Mucosa of rectum (tissue), 2 donors: ENCODE measurements around the gene MEX3A.
A peak's percentile ranks its signal among the peaks of the same experiment; 100 is the strongest.
"Not testable (repeated sequence)": the region's sequence is repeated elsewhere in the genome, so short reads cannot be mapped to it uniquely, and the experiment has no call there.

Experiments used
- H3K27ac ChIP-seq, 2 donors: one replicate each; pipeline ENCODE4 v1.7.0; 2013; ENCODE audit warnings: inconsistent platforms in 2 of 2, low read depth in 2 of 2, low read length in 2 of 2
- H3K27me3 ChIP-seq, 2 donors: one replicate each; pipeline ENCODE4 v1.7.0; 2013; ENCODE audit warnings: low read length in 2 of 2; ENCODE audit not compliant: control insufficient read depth in 2 of 2, insufficient read depth in 2 of 2
- H3K36me3 ChIP-seq, 2 donors: one replicate each; pipeline ENCODE4 v1.7.0; 2013; ENCODE audit warnings: low read length in 2 of 2; ENCODE audit not compliant: control insufficient read depth in 2 of 2, insufficient read depth in 2 of 2
- H3K4me1 ChIP-seq, 2 donors: one replicate each; pipeline ENCODE4 v1.7.0; 2013; ENCODE audit warnings: low read length in 2 of 2, mild to moderate bottlenecking in 1 of 2; ENCODE audit not compliant: control insufficient read depth in 2 of 2, insufficient read depth in 2 of 2
- H3K4me3 ChIP-seq, 2 donors: one replicate each; pipeline ENCODE4 v1.7.0; 2013; ENCODE audit warnings: low read length in 2 of 2
- H3K9ac ChIP-seq, 2 donors: one replicate each; pipeline ENCODE4 v1.7.0; 2013; ENCODE audit warnings: low read length in 2 of 2, low read depth in 1 of 2, mild to moderate bottlenecking in 1 of 2
- H3K9me3 ChIP-seq, 2 donors: one replicate each; pipeline ENCODE4 v1.7.0; 2013; ENCODE audit warnings: low read length in 2 of 2; ENCODE audit not compliant: control insufficient read depth in 2 of 2
- donor health status: healthy.
- donor health status: Normal muscosa, but diverticular disease.

Gene MEX3A

DNA sequence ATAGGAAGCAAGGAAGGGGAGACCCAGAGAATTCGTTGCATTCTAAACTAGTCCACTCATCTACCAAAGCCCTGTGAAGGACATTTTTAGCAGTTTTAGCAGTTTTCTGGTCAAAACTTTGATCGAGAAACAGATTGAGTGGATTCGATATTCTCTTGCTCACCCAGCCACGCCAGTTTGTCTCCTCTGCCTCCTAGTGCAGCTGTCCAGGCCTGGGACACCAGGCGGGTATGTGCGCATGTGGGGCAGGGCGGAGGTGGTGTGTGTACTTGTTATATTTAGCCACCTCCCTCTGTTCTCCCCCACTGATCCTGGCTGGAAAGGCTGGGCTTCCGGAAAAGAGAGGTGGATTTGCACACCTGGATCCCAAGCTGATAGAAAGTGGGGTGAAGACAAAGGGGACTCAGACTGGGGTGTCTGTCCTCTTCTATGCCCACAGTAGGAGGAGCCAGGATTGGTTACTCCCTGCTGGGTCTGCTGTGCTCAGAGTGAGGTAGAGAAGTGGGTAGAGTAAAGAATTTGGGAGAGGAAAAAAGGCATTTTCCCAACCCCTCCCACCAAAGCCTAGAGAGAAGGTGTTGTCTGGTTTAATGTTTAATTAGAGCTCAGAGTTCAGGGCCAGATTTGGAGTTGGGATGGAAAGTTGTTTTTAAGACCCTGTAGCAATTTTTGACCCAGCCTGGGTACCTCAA lies 36.1 kb upstream of the MEX3A start:
- Histone ChIP-seq H3K4me3 (peak overlapping the region; percentile 59 to 98), H3K4me1 (peaks cover 57 to 69% of the 10 kb centered on the region in 2 donors), H3K9me3 (no peaks in the 10 kb centered on the region), H3K27me3 (no peaks in the 10 kb centered on the region), H3K9ac (peak overlapping the region; percentile 61 to 74), H3K27ac (peak overlapping the region; percentile 86), H3K36me3 (peaks cover 3 to 6% of the 10 kb centered on the region in 2 donors)

DNA sequence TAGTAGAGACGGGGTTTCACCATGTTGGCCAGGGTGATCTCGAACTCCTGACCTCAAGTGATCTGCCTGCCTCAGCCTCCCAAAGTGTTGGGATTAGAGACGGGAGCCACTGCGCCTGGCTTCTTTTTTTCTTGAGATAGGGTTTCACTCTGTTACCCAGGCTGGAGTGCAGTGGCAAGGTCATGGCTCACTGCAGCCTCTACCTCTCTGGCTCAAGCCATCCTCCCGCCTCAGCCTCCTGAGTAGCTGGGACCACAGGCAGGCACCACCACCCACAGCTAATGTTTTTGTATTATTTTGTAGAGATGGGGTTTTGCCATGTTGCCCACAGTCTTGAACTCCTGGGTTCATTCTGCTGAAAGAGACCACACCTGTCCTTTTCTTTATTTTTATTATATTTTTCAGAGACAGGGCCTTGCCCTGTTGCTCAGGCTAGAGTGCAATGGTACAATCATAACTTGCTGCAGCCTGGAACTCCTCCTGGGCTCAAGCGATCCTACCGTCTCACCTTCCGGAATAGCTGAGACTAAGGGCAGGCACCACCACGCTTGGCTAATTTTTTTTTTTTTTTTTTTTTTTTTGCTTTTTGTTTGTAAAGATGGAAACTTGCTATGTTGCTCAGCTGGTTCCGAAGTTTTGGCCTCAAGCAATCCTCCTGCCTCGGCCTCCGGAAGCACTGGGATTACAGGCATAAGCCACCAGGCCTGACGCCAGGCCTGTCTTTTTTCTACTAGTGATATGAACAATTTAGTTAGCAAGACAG lies 35.3 kb upstream of the MEX3A start:
- no peaks in the 10 kb centered on the region for H3K27me3 ChIP-seq
- H3K27ac ChIP-seq: peak overlapping the region; percentile 86
- H3K4me1 ChIP-seq: peaks cover 49 to 62% of the 10 kb centered on the region in 2 donors

DNA sequence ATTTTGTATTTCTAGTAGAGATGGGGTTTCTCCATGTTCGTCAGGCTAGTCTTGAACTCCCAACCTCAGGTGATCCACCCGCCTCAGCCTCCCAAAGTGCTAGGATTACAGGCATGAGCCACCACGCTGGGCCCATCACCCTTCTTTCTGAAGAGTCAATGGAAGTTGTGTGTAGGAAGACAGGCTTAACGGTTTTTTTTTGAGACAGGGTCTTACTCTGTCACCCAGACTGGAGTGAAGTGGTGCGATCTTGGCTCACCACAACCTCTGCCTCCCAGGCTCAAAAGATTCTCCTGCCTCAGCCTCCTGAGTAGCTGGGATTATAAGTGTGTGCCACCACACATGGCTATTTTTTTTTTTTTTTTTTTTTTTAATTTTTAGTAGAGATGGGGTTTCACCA lies 34.5 kb upstream of the MEX3A start:
- Histone ChIP-seq H3K4me1 (peaks cover 41 to 53% of the 10 kb centered on the region in 2 donors), H3K4me3 (peak overlapping the region; percentile 97 to 98), H3K27ac (peak overlapping the region; percentile 99), H3K9ac (peak overlapping the region; percentile 68 to 99)
- H3K27me3 ChIP-seq, H3K36me3 ChIP-seq, H3K9me3 ChIP-seq: not testable (repeated sequence)

More for the DNA sequence above, 35.3 kb upstream of the MEX3A start:
- Histone ChIP-seq H3K9me3 (no peaks in the 10 kb centered on the region), H3K9ac (peak overlapping the region; percentile 61 to 74), H3K4me3 (peak overlapping the region; percentile 59 to 98), H3K36me3 (peaks cover 3 to 6% of the 10 kb centered on the region in 2 donors)

DNA sequence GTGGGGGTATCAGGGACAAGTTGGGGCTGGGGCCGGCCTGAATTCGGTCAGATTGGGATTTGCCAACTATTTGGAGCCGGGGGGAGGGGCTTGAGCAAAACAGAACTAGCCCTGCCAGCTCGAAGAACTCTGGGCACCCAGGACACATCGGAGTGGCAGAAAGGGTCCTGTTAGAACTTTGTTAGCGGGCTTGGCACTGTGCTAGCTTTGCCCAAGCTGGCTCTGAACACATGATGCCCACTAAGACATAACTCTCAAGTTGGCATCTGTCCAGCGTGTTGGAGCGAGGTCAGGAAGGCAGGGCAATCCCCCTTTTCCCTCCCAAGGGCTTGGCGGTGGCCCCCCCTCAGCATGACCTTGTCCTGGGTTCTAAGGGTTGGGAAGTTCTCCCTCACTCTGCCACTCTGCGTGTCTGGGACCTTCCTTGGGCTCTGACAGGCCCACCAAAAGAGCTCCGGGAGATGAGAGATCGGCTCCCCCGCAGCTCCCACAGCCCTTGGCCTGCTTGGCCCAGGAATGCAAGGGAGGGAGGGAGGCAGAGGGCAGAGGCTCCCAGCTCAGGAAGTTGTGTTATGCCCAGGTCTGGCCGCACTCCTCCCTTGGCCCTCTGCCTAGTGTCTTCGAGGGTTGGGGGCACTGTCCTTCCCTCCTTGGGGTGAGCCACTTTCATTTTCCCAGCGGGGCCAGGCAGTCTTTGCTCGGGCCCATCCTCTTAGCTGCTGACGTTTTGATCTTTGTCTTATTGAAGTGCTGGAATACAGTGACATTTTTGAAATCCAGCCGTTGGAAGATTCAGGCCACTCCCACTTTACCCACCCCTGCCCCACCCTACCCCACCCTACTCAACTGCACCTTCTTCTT lies 33.5 kb upstream of the MEX3A start:
- Histone ChIP-seq H3K9ac (peak overlapping the region; percentile 99 to 100), H3K36me3 (peaks cover 3 to 6% of the 10 kb centered on the region in 2 donors), H3K27me3 (no peaks in the 10 kb centered on the region), H3K9me3 (no peaks in the 10 kb centered on the region), H3K4me3 (peak overlapping the region; percentile 97 to 98), H3K27ac (peak overlapping the region; percentile 99), H3K4me1 (peaks cover 31 to 43% of the 10 kb centered on the region in 2 donors)

DNA sequence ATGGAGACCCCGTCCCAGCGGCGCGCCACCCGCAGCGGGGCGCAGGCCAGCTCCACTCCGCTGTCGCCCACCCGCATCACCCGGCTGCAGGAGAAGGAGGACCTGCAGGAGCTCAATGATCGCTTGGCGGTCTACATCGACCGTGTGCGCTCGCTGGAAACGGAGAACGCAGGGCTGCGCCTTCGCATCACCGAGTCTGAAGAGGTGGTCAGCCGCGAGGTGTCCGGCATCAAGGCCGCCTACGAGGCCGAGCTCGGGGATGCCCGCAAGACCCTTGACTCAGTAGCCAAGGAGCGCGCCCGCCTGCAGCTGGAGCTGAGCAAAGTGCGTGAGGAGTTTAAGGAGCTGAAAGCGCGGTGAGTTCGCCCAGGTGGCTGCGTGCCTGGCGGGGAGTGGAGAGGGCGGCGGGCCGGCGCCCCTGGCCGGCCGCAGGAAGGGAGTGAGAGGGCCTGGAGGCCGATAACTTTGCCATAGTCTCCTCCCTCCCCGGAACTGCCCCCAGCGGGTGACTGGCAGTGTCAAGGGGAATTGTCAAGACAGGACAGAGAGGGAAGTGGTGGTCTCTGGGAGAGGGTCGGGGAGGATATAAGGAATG lies 32.8 kb upstream of the MEX3A start:
- Histone ChIP-seq H3K9me3 (no peaks in the 10 kb centered on the region), H3K27me3 (no peaks in the 10 kb centered on the region), H3K36me3 (peaks cover 3 to 4% of the 10 kb centered on the region in 2 donors), H3K27ac (peak overlapping the region; percentile 99), H3K4me1 (peaks cover 24 to 36% of the 10 kb centered on the region in 2 donors), H3K4me3 (peak overlapping the region; percentile 97 to 98), H3K9ac (peak overlapping the region; percentile 99 to 100)

DNA sequence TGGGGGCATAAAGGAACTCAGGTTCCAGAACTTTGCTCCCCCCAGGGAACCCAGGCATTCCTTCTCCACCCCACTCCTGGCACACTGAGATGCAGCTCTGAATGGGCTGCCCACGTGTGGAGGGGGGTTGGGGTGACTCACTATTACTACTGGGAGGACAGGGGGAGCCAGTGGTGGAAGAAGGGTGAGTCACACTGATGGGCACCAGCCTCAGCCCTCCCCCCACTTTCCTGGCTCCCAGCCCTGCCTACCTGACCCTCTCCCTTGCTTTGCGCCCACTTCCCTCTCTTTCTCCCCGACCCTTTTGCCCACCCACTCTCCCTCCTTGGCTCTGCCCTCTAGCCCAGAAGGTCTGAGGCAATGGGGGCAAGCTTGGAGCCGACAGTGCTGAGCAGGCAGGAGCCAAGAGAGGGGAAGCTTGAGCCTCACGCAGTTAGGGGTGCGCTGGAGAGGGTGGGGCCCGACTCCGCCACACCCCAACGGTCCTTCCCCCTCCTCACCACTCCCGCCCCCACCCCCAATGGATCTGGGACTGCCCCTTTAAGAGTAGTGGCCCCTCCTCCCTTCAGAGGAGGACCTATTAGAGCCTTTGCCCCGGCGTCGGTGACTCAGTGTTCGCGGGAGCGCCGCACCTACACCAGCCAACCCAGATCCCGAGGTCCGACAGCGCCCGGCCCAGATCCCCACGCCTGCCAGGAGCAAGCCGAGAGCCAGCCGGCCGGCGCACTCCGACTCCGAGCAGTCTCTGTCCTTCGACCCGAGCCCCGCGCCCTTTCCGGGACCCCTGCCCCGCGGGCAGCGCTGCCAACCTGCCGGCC lies 32.0 kb upstream of the MEX3A start, which contains the start of gene LMNA:
TSS of gene LMNA (plus strand) at position 611 of the 818 bp plus-strand sequence. CDS start 208 bp downstream, outside the sequence.
- Histone ChIP-seq H3K27me3 (no peaks in the 10 kb centered on the region), H3K4me1 (peaks cover 17 to 29% of the 10 kb centered on the region in 2 donors), H3K4me3 (peak within 1 kb of the TSS; percentile 97 to 98), H3K9me3 (no peaks in the 10 kb centered on the region), H3K9ac (peak within 1 kb of the TSS; percentile 99 to 100), H3K36me3 (peaks cover 0 to 2% of the 10 kb centered on the region in 2 donors), H3K27ac (peak within 1 kb of the TSS; percentile 99)

DNA sequence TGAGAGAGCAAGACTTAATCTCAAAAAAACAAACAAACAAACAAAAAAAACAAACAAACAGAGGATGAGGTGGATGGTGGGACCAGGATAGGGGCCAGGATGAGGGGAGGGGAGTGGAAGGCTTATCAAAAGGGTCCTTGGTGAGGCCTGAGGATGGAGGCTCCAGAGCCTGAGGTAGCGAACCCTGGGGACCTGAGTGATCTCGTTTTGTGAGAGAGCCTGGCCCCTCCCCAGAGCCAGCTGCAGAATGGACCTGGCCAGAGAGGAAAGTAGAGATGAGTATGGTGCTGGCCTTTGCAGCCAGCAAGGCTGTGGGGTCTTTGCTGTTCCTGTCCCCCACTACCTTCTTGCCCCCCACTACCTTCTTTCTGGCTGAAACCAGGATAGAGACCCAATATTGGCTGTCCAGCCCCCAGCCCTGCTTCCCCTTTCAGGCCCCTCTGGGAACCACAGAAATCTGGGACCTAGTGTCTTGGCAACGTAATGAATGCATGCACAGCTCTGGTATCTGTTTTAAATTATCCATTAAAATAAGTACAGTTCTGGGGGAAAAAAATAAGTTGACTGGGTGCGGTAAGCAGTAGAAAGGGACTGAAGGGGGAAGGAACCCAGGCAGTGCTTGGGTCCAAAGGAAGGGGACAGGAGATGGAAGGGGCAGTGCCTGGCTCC lies 31.2 kb upstream of the MEX3A start:
- Histone ChIP-seq H3K4me3 (no peak overlapping the region), H3K9me3 (no peaks in the 10 kb centered on the region), H3K36me3 (peaks cover 0 to 2% of the 10 kb centered on the region in 2 donors), H3K9ac (peak overlapping the region in 1 of 2 donors; percentile 99), H3K27ac (peak overlapping the region; percentile 99), H3K27me3 (no peaks in the 10 kb centered on the region), H3K4me1 (peaks cover 13 to 23% of the 10 kb centered on the region in 2 donors)

DNA sequence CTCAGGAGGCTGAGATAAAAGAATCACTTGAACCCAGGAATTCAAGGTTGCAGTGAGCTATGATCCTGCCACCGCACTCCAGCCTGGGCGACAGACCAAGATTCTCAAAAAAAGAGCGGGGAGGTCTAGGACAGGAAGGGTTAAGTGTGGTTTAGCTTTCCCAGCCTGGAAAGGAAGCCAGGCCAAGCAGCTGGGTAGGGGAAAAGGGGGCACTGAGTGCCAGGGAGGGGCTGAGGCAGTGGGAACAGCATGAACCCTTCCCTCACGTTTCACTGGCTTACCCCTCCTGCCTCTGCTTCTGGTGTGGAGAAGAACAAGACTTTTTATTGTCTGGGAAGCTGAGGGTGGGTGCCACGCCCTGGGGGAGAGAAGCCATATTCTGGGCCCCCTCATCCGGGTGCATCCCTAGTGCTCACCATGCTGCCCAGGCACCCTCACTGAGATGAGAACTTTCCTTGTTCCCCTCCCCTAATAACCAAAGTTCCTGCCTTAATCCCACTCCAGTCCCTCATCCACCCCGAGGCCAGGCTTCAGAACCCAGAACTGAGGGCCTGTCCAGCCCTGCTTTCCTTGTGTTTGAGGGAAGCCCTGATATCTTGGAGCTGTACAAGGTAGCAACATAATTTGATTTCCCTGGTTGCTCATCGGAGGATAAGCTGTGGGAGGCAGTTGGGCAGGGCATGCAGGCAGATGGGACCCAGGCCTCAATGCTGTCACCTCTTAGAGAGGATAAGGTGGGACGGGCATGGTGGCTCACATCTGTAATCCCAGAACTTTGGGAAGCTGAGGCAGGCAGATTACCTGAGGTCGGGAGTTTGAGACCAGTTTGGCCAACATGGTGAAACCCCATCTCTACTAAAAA lies 30.2 kb upstream of the MEX3A start:
- Histone ChIP-seq H3K9ac (no peak overlapping the region), H3K4me1 (peaks cover 7 to 15% of the 10 kb centered on the region in 2 donors), H3K9me3 (no peaks in the 10 kb centered on the region), H3K36me3 (peaks cover 0 to 2% of the 10 kb centered on the region in 2 donors), H3K27me3 (no peaks in the 10 kb centered on the region), H3K4me3 (no peak overlapping the region), H3K27ac (peak overlapping the region in 1 of 2 donors; percentile 3)
